GM20000 (cell line): Measurements from ENCODE around the gene NOTO.

Experiments
- DNase-seq: peaks from one replicate; pipeline ENCODE4 v3.0.0; 2012; ENCODE audit warnings: low spot score
- TF ChIP-seq, protein P1 (sequence below): IDR thresholded peaks from 2 replicates; pipeline ENCODE4 v1.5.1; 2012; ENCODE audit warnings: mild to moderate bottlenecking, control low read depth; ENCODE audit errors: extremely low read depth, missing control alignments

Gene NOTO

DNA sequence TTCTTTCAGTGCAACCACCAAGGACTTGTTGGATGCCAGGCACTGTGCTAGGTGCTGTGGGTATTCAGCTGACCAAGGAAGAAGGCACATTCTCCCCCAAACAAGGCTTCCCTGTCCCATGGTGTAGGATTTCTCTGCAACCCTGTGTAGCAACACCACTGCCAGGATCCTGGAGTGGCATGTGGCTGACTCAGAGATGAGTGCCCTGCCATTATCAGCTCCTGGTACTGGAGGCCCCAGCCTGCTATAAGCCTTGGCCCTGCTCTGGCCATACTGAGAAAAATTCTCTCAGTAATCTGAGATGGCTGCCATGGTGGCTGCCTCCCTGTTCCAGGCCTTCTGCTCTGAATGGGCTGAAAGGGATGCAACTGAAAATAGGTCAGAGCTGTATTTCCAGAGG lies 15.9 kb downstream of the NOTO start:
- DNase-seq = no peak
- TF ChIP-seq, protein P1, sequence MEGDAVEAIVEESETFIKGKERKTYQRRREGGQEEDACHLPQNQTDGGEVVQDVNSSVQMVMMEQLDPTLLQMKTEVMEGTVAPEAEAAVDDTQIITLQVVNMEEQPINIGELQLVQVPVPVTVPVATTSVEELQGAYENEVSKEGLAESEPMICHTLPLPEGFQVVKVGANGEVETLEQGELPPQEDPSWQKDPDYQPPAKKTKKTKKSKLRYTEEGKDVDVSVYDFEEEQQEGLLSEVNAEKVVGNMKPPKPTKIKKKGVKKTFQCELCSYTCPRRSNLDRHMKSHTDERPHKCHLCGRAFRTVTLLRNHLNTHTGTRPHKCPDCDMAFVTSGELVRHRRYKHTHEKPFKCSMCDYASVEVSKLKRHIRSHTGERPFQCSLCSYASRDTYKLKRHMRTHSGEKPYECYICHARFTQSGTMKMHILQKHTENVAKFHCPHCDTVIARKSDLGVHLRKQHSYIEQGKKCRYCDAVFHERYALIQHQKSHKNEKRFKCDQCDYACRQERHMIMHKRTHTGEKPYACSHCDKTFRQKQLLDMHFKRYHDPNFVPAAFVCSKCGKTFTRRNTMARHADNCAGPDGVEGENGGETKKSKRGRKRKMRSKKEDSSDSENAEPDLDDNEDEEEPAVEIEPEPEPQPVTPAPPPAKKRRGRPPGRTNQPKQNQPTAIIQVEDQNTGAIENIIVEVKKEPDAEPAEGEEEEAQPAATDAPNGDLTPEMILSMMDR = no peak

DNA sequence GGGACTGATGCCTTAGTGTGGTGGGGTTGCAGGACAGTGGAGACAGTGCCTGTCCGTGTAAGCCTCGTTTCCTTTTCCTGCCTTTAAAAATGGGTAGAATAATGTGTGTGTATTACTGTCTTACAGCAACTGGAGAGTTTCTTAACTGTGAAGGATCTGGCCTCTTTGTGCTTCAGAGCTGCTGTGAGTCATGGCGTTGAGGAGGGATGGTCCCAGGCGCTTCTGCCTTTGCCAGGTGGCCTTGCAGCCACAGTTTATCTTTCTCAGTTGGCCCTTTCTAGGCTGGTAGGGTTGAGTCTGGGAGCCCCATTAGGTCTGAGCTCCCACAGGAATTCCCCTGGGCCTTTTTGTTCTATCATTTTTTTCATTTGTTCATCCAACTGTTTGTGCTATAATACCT lies 21.4 kb downstream of the NOTO start:
- TF ChIP-seq, protein P1 = no peak
- no peak for DNase-seq

DNA sequence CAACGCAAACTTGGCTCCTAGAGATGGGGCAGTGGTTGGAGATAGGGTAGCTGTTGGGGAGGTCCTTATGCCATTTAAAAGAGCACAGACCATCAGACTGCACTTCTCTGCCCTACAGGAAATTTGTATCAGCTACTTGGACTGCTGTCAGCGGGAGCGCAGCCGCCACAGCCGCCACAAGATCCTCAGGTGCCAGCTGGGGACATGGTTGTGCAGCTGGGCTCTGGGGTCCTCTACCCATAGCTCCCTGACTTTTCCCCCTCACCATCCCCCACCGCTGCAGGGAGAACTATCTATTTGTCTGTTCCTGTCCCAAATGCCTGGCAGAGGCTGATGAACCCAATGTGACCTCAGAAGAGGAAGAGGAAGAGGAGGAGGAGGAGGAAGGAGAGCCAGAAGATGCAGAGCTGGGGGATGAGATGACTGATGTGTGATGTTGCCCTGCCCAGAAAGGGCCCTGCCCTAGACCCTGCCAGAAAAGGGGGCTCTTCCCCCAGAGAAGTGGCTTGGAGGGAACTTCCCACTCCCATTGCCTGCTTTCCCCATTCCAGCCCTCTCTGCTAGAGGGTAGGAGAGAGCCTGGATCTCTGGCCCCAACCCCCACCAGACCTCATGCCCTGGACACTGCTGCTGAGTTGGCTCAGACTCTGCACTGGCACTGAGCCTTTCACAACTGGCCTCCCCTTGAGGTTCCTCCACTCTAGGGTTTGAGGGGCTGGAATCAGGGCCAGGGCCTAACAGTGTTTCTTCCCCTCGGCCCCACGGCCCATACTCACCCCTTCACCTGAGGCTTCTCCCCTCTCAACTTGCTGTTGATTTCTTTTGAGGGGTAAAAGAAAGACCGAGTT lies 23.4 kb downstream of the NOTO start:
- DNase-seq = no peak
- TF ChIP-seq, protein P1 = no peak

DNA sequence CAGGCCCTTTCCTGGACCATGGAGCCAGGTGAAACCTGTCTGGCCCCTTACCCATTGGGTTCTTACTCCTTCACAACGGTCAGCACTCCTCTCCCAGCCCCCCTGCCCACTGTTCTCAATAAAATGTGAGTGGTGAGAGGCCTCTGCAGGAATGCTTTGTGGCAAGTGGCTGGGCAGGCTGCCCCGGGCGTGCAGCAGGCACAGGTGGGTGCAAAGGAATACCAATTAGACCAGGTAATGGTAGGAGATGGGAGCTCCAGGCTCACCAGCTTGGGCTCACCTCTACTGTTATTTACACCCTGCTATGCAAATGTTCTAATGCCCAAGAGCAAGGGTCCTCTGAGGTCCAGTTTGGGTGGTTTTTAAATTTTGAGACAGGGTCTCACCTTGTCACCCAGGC lies 24.7 kb downstream of the NOTO start:
- TF ChIP-seq, protein P1 = no peak
- no peak for DNase-seq

DNA sequence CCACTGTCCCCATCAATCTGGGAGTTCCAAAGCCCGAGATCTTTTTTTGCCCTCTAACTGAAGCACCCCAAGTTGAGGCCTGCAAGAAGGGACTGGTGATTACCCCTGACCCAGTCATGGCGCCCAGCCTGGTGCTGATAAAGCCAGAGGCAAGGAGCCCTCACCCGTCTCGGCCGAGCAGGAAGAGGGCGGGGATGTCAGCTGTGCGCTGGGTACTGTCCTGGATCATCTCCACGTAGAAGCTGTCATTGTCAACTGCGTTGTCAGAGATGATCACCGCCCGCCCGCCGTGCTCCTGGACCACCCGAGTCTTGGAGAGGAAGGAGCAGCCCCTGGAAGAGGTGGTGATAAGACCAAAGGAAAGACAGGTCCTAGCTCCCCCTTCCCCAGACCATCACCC lies 26.3 kb downstream of the NOTO start:
- TF ChIP-seq, protein P1 = no peak
- DNase-seq = no peak

DNA sequence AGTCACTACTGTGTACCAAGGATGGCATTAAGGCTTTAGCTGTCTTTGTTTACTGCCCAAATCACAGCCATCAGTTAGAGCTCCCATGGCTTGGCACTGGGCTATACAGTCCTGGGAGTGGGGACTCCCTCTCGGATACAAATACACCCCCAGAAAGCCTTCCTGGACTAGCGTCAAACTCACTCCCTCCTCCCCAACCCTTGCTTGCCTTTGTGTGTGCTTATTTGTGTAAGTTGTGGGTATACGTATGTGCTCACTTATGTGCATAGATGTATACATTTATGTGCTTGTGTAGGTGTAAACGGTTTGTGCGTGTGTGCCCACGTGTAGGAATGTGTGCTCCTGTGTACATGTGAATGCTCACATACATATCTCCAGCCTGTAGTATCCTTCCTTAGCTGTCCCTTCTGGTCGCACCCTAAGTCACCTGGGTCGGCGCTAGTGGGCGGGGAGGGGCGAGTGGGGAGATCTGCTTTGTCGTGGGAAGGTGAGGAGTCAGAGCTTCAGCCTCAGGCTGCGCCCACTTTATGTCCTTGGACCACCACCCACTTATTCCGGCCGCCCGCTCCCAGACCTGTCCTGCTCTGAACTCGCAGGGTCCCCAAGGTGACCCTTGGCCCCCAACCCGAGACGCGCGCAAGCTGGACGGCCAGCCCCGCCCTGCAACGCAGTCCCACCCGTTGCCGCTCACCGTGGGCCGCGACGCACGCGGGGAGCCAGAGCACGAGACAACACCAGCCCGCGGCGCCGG lies 30.2 kb downstream of the NOTO start:
- TF ChIP-seq, protein P1 = no peak
- peak; percentile 49 for DNase-seq

DNA sequence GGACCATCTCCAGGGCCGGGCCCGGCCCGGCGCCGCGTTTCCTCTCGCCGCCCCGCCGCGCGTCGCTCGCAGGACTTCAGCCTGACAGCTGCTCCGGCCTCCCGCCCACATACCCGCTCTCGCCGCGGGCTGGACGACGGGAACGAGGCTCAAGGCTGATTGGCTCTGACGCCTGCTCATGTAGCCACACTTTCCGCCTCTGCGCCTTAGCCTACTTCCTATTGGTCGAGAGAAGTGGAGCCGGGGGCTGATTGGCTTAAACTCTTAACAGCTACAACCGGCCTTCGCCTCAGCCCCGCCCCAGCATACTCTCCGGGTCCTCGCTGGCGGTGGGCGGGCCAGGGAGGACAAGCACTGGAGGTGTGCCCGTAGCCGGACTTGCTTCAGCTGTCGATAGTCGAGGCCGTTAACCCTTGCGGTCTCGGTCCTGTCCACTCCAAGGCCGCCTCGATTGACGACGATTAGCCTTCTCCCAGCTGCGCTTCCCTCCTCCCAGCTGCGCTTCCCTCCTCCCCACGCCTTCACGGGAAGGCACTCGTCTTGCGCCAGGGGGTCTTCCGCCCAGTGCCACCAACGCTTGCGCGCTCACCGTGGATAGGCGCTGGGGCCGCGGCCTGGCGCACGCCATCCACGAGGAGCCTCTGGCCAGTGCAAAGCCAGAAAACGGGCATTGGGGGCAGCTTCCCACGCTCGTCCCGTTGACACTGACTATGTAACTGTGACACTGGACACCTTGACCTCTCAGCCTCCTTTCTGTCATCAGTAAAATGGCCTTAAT lies 31.0 kb downstream of the NOTO start, which contains the start of gene PRADC1:
PRADC1 (minus strand) TSS at position 86 of the 778 bp plus-strand sequence; CDS start at position 7, 79 bp downstream.
- DNase-seq = peak; percentile 98
- TF ChIP-seq, protein P1 = no peak
